Mesenchymal stem cell (in vitro differentiated cells and primary cell): ENCODE results near the gene ITFG1.
"Not testable (repeated sequence)": the region's sequence is repeated elsewhere in the genome, so short reads cannot be mapped to it uniquely, and the experiment has no call there.

Source experiments
- DNase-seq: peaks from one replicate; pipeline ENCODE4 v3.0.0-alpha.2; 2013
- H2AFZ ChIP-seq: one replicate; pipeline ENCODE4 v1.6.1; 2013; ENCODE audit warnings: low read depth, mild to moderate bottlenecking, control low read depth, inconsistent platforms, low read length, moderate library complexity
- H2AK5ac ChIP-seq: 2 replicates; pipeline ENCODE4 v1.6.1; 2013; ENCODE audit warnings: low read length, moderate library complexity, mild to moderate bottlenecking, inconsistent platforms; ENCODE audit not compliant: severe bottlenecking
- H2BK120ac ChIP-seq: one replicate; pipeline ENCODE4 v1.6.1; 2013; ENCODE audit warnings: low read depth, mild to moderate bottlenecking, inconsistent platforms, low read length, moderate library complexity
- H2BK12ac ChIP-seq, 2 experiments: one replicate each; pipeline ENCODE4 v1.6.1; 2013; ENCODE audit warnings: inconsistent platforms in 2 of 2, low read length in 2 of 2, mild to moderate bottlenecking in 2 of 2, moderate library complexity in 2 of 2, control low read depth in 1 of 2
- H2BK15ac ChIP-seq: one replicate; pipeline ENCODE4 v1.6.1; 2013; ENCODE audit warnings: mild to moderate bottlenecking, low read depth, inconsistent platforms; ENCODE audit not compliant: poor library complexity, severe bottlenecking
- H2BK5ac ChIP-seq: 2 replicates; pipeline ENCODE4 v1.6.1; 2013; ENCODE audit warnings: low read depth, mild to moderate bottlenecking, low read length, control low read depth, inconsistent platforms; ENCODE audit not compliant: poor library complexity, severe bottlenecking
- H3K14ac ChIP-seq, 2 experiments: one replicate each; pipeline ENCODE4 v1.6.1; 2013; ENCODE audit warnings: inconsistent platforms in 2 of 2, low read length in 2 of 2, control low read depth in 1 of 2, mild to moderate bottlenecking in 1 of 2, moderate library complexity in 1 of 2
- H3K18ac ChIP-seq, 2 experiments: one replicate each; pipeline ENCODE4 v1.6.1; 2013; ENCODE audit warnings: inconsistent platforms in 2 of 2, low read length in 2 of 2, control low read depth in 1 of 2, low read depth in 1 of 2, mild to moderate bottlenecking in 1 of 2
- H3K23ac ChIP-seq, 2 experiments: one replicate each; pipeline ENCODE4 v1.6.1; 2013; ENCODE audit warnings: inconsistent platforms in 2 of 2, low read length in 2 of 2, mild to moderate bottlenecking in 2 of 2, moderate library complexity in 2 of 2, control low read depth in 1 of 2
- H3K27ac ChIP-seq: 2 replicates; pipeline ENCODE4 v1.5.1; 2013; ENCODE audit warnings: mild to moderate bottlenecking, moderate library complexity, low read length, control low read depth, inconsistent platforms; ENCODE audit not compliant: poor library complexity, severe bottlenecking
- H3K27me3 ChIP-seq, 2 experiments: 2 replicates each; pipeline versions ENCODE4 v1.6.1 to v1.7.0; 2013; ENCODE audit warnings: low read length in 2 of 2, mild to moderate bottlenecking in 2 of 2, moderate library complexity in 2 of 2, control low read depth in 1 of 2, inconsistent platforms in 1 of 2; ENCODE audit not compliant: control insufficient read depth in 1 of 2, insufficient read depth in 1 of 2
- H3K36me3 ChIP-seq, 2 experiments: 2 replicates each; pipeline versions ENCODE4 v1.6.1 to v1.7.0; 2013; ENCODE audit warnings: low read length in 2 of 2, control low read depth in 1 of 2, inconsistent platforms in 1 of 2, low read depth in 1 of 2, mild to moderate bottlenecking in 1 of 2; ENCODE audit not compliant: insufficient read depth in 2 of 2, control insufficient read depth in 1 of 2
- H3K4ac ChIP-seq, 2 experiments: one replicate each; pipeline ENCODE4 v1.6.1; 2013; ENCODE audit warnings: inconsistent platforms in 2 of 2, low read length in 2 of 2, mild to moderate bottlenecking in 2 of 2, moderate library complexity in 2 of 2, control low read depth in 1 of 2, low read depth in 1 of 2
- H3K4me1 ChIP-seq: 2 replicates; pipeline ENCODE4 v1.6.1; 2013; ENCODE audit warnings: low read depth, low read length, control low read depth; ENCODE audit not compliant: control insufficient read depth, insufficient read depth
- H3K4me2 ChIP-seq: 2 replicates; pipeline ENCODE4 v1.6.1; 2013; ENCODE audit warnings: low read length, mild to moderate bottlenecking, inconsistent platforms; ENCODE audit not compliant: poor library complexity, severe bottlenecking
- H3K4me3 ChIP-seq, 2 experiments: 2 replicates each; pipeline versions ENCODE4 v1.5.1 to v1.7.0; 2013; ENCODE audit warnings: low read length in 2 of 2, mild to moderate bottlenecking in 2 of 2, control low read depth in 1 of 2, low read depth in 1 of 2; ENCODE audit not compliant: insufficient read depth in 1 of 2
- H3K79me1 ChIP-seq: replicated peaks from 2 replicates; pipeline ENCODE4 v1.6.1; 2013; ENCODE audit warnings: mild to moderate bottlenecking, control low read depth, low read length, inconsistent platforms; ENCODE audit not compliant: poor library complexity, severe bottlenecking
- H3K9ac ChIP-seq: 2 replicates; pipeline ENCODE4 v1.7.0; 2013; ENCODE audit warnings: mild to moderate bottlenecking, low read length, moderate library complexity
- H3K9me3 ChIP-seq: 2 replicates; pipeline ENCODE4 v1.7.0; 2013; ENCODE audit warnings: mild to moderate bottlenecking, low read length; ENCODE audit not compliant: control insufficient read depth
- H4K8ac ChIP-seq: one replicate; pipeline ENCODE4 v1.6.1; 2013; ENCODE audit warnings: inconsistent platforms, mild to moderate bottlenecking, low read length, moderate library complexity
- H4K91ac ChIP-seq: one replicate; pipeline ENCODE4 v1.6.1; 2013; ENCODE audit warnings: mild to moderate bottlenecking, low read length, inconsistent platforms
- WGBS: methylation state at CpG from one replicate; pipeline ENCODE4 v1.1.7; 2013; ENCODE audit warnings: mixed read lengths; 5-methylcytosine and 5-hydroxymethylcytosine counted together

The ITFG1 gene

GRCh38 chr16:47473004-47473403 is 12.1 kb upstream of the ITFG1 start:
- not testable (repeated sequence) for H2BK120ac ChIP-seq, H3K27me3 ChIP-seq, H4K8ac ChIP-seq, H3K9ac ChIP-seq, H3K18ac ChIP-seq, H2BK5ac ChIP-seq, H3K4me2 ChIP-seq, H4K91ac ChIP-seq, DNase-seq, H3K4ac ChIP-seq, H3K27ac ChIP-seq, H2BK12ac ChIP-seq, H3K4me3 ChIP-seq, H3K14ac ChIP-seq, H3K36me3 ChIP-seq, H3K4me1 ChIP-seq, H2AK5ac ChIP-seq, H3K9me3 ChIP-seq, H2BK15ac ChIP-seq, H2AFZ ChIP-seq, H3K23ac ChIP-seq
- peaks cover 21% of the 10 kb centered on the region for H3K79me1 ChIP-seq
- WGBS: 100% methylated on average over 1 of the region's 2 CpGs

- 23% methylated on average over 1 of the region's 1 CpG for WGBS
- no peaks in the 10 kb centered on the region for H3K27me3 ChIP-seq
- H4K91ac ChIP-seq: no peak overlapping the region
- H2BK5ac ChIP-seq: no peak overlapping the region
- no peak overlapping the region for H3K23ac ChIP-seq
- no peak overlapping the region for H2BK15ac ChIP-seq
- no peak overlapping the region for H3K4me3 ChIP-seq
- no peak overlapping the region for H2AFZ ChIP-seq
- H3K4me1 ChIP-seq: no peaks in the 10 kb centered on the region
- H4K8ac ChIP-seq: no peak overlapping the region
- no peaks in the 10 kb centered on the region for H3K9me3 ChIP-seq
- peaks cover 21% of the 10 kb centered on the region for H3K79me1 ChIP-seq
- no peak overlapping the region for H3K9ac ChIP-seq
- H3K27ac ChIP-seq: no peak overlapping the region
- no peak overlapping the region for H3K4me2 ChIP-seq
- no peak overlapping the region for H2AK5ac ChIP-seq
- H3K4ac ChIP-seq: no peak overlapping the region
- H3K36me3 ChIP-seq: no peaks in the 10 kb centered on the region
- DNase-seq: peak; percentile 45
- no peak overlapping the region for H2BK120ac ChIP-seq
- no peak overlapping the region for H2BK12ac ChIP-seq
- H3K14ac ChIP-seq: no peak overlapping the region
- peak overlapping the region in 1 of 2 experiments; percentile 75 for H3K18ac ChIP-seq
Measured at GRCh38 chr16:47470810-47471209, 9.9 kb upstream of the ITFG1 start.

GRCh38 chr16:47470211-47470610 is 9.3 kb upstream of the ITFG1 start:
- Histone ChIP-seq H4K91ac (no peak overlapping the region), H2BK15ac (no peak overlapping the region), H2AK5ac (no peak overlapping the region), H2BK5ac (no peak overlapping the region), H4K8ac (no peak overlapping the region), H3K4me2 (no peak overlapping the region), H3K14ac (no peak overlapping the region), H3K36me3 (no peaks in the 10 kb centered on the region), H3K27me3 (no peaks in the 10 kb centered on the region), H3K18ac (peak overlapping the region; percentile 12 to 48), H3K23ac (no peak overlapping the region), H3K4ac (peak overlapping the region; percentile 15 to 35), H3K27ac (no peak overlapping the region), H3K79me1 (peaks cover 21% of the 10 kb centered on the region), H3K9me3 (no peaks in the 10 kb centered on the region), H3K4me3 (no peak overlapping the region), H3K9ac (no peak overlapping the region), H2BK12ac (peak overlapping the region in 1 of 2 experiments; percentile 54), H2AFZ (no peak overlapping the region), H3K4me1 (no peaks in the 10 kb centered on the region), H2BK120ac (no peak overlapping the region)
- WGBS: 94% methylated on average over 3 of the region's 7 CpGs
- DNase-seq: no peak

GRCh38 chr16:47469227-47469626 is 8.4 kb upstream of the ITFG1 start:
- Histone ChIP-seq H3K23ac (no peak overlapping the region), H3K9ac (no peak overlapping the region), H2BK15ac (no peak overlapping the region), H3K4me2 (no peak overlapping the region), H3K36me3 (peaks cover 0 to 3% of the 10 kb centered on the region in 2 experiments), H3K79me1 (peaks cover 24% of the 10 kb centered on the region), H4K91ac (no peak overlapping the region), H2AFZ (no peak overlapping the region), H4K8ac (no peak overlapping the region), H2AK5ac (no peak overlapping the region), H3K27ac (no peak overlapping the region), H3K4me3 (no peak overlapping the region), H3K27me3 (no peaks in the 10 kb centered on the region), H2BK12ac (no peak overlapping the region), H2BK120ac (no peak overlapping the region), H3K14ac (no peak overlapping the region), H3K18ac (no peak overlapping the region), H3K9me3 (no peaks in the 10 kb centered on the region), H2BK5ac (no peak overlapping the region), H3K4ac (no peak overlapping the region), H3K4me1 (no peaks in the 10 kb centered on the region)
- no peak for DNase-seq
- no CpG with 5 or more reads among the region's 1 CpG for WGBS
